ENCODE measurements around the gene SPINDOC. TPM values are rescaled to one million over a fixed set of nuclear protein-coding genes. Genes with fewer than 3 reads are reported as not detected.
A peak's percentile ranks its signal among the peaks of the same experiment; 100 is the strongest.

The SPINDOC gene
- total and polyA plus RNA-seq, 11 donors: 7.8 to 12.0 (median 10.9) TPM

DNA sequence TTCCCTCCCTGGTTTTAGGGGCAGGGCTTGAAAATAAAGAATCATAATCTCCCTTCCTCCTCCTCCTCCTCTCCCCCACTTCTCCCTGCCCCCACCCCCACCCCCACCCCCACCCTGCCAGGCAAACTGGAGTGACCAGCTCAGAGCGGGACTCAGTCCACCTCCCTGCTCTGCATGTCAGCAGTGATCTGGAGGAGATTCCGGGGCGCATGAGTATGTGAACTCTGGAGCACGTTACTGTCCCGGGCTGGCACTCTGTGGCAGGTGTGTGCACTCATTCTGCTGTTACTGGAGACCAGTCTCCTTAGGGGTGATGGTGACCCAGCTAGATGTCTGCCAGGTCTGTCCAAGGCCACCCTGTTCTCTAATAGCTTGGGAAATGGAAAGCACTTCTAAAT lies 59.5 kb downstream of the SPINDOC start:
- no peak for TF ChIP-seq POLR2A (IDR thresholded peaks at IDR 0.05)
- TF ChIP-seq, protein P1, sequence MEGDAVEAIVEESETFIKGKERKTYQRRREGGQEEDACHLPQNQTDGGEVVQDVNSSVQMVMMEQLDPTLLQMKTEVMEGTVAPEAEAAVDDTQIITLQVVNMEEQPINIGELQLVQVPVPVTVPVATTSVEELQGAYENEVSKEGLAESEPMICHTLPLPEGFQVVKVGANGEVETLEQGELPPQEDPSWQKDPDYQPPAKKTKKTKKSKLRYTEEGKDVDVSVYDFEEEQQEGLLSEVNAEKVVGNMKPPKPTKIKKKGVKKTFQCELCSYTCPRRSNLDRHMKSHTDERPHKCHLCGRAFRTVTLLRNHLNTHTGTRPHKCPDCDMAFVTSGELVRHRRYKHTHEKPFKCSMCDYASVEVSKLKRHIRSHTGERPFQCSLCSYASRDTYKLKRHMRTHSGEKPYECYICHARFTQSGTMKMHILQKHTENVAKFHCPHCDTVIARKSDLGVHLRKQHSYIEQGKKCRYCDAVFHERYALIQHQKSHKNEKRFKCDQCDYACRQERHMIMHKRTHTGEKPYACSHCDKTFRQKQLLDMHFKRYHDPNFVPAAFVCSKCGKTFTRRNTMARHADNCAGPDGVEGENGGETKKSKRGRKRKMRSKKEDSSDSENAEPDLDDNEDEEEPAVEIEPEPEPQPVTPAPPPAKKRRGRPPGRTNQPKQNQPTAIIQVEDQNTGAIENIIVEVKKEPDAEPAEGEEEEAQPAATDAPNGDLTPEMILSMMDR (IDR thresholded peaks at IDR 0.05): no peak
- DNase-seq: peak in 1 of 5 donors; percentile 49
- peak overlapping the region in 11 of 12 donors; percentile 46 to 88 (median 78) for H3K27ac ChIP-seq
- peak overlapping the region in 2 of 12 donors; percentile 13 to 28 for H3K4me3 ChIP-seq
- no peaks in the 10 kb centered on the region for H3K27me3 ChIP-seq
- peak in 2 of 4 donors; percentile 1 to 6 for ATAC-seq
- intact Hi-C loops (cut with DNase I): loop anchor here in 8 of 10 donors (2.0 to 10.0 kb wide), 4 partner anchors 34 to 72 kb away; partner anchors contain the start of genes MARK2 (in 7 of the 8) and RCOR2 (in 2 of the 8)
- H3K9me3 ChIP-seq: no peaks in the 10 kb centered on the region
- peaks cover 17 to 99% (median 69%) of the 10 kb centered on the region in 12 donors for H3K4me1 ChIP-seq
- 38 to 60% (median 48%) methylated on average over 5 of the region's 5 CpGs for WGBS, 4 donors
- peaks cover 0 to 4% (median 0%) of the 10 kb centered on the region in 9 donors for H3K36me3 ChIP-seq

DNA sequence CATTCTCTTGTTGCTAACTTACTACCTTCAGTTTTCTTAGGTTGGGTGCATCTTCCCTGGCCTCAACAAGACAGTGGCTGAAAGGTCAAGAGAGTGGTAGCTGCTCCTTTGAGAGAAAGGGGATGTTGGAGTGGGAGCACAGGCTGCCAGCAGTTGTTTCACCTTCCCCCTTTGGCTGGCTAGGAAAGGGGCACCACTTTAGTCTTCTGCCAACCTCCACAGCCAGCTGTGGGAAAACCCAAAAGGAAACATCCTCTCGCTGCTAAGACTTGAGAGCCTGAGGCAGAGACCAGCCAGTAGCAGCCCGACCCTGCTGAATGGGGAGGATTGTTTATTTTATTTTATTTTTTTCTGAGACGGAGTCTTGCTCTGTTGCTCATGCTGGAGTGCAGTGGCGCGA lies 60.1 kb downstream of the SPINDOC start:
- no peak for ATAC-seq
- Histone ChIP-seq H3K9me3 (no peaks in the 10 kb centered on the region), H3K4me3 (no peak overlapping the region), H3K27ac (peak overlapping the region; percentile 40 to 88 (median 77)), H3K27me3 (no peaks in the 10 kb centered on the region), H3K36me3 (peaks cover 0 to 4% (median 0%) of the 10 kb centered on the region in 9 donors), H3K4me1 (peaks cover 15 to 97% (median 65%) of the 10 kb centered on the region in 12 donors)
- intact Hi-C loops (cut with DNase I): loop anchor here in 8 of 10 donors (2.0 to 10.0 kb wide), 4 partner anchors 35 to 71 kb away; partner anchors contain the start of genes MARK2 (in 7 of the 8) and RCOR2 (in 2 of the 8)
- WGBS, 4 donors: 73 to 86% (median 83%) methylated on average over 5 of the region's 5 CpGs
- DNase-seq: no peak
- TF ChIP-seq, protein P1 (IDR thresholded peaks at IDR 0.05): no peak

DNA sequence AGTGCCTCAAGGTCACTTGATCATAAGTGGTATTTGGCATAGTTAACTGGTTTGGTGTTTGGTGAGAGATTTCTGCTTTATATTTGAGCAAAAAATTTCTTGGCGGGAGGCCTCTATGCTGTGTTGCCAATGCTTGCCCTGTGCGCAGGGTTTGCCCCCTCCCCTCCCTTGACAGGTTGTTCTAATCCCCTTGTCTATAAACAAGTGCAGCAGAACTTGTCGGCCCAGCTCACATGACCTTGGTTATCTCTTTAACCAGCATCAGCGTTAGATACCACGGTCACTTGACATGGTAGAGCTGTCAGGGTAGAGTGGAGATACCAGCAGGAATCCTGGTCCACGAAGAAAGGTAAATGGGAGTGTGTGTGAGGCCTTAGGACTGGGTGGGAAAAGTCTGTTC lies 61.3 kb downstream of the SPINDOC start:
- H3K27me3 ChIP-seq: no peaks in the 10 kb centered on the region
- no peaks in the 10 kb centered on the region for H3K9me3 ChIP-seq
- ATAC-seq (peak; percentile 36 to 59 (median 54)), DNase-seq (peak in 3 of 5 donors; percentile 54 to 58 (median 57))
- no peak for TF ChIP-seq POLR2A (IDR thresholded peaks at IDR 0.05)
- TF ChIP-seq, protein P1 (IDR thresholded peaks at IDR 0.05): no peak
- H3K4me1 ChIP-seq: peaks cover 9 to 97% (median 57%) of the 10 kb centered on the region in 12 donors
- peaks cover 0 to 13% (median 0%) of the 10 kb centered on the region in 9 donors for H3K36me3 ChIP-seq
- H3K27ac ChIP-seq: peak overlapping the region; percentile 40 to 88 (median 77)
- 40 to 53% (median 46%) methylated on average over 6 of the region's 6 CpGs for WGBS, 4 donors
- intact Hi-C loops (cut with DNase I): loop anchor here in 8 of 10 donors (1.0 to 10.0 kb wide), 5 partner anchors 34 to 70 kb away; partner anchors contain the start of genes MARK2 (in 5 of the 8) and RCOR2 (in 3 of the 8)
- no peak overlapping the region for H3K4me3 ChIP-seq

DNA sequence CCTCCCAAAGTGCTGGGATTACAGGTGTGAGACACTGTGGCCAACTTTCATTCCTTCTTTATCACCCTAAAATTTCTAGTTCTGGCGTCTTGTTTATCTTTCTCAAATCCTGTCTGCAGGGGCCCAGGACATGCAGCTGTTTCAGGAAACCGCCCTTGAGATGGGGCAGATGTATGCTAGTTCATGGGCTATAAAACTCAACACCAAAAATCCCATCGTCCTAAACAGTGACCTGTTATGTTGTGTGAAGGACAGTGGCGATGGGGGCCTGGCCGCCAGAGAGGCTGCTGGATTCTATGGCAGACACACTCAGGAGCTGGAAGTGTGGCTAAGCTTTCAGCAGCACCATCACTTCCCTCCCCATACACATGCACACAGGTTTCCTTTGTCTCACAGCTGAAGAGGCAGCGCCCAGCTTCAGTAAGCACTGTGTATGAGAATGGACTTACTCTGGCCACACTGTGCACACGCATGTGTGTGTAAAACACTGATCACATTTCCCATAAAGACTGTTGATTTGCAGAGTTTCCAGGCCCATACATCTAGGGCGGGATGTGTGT lies 62.3 kb downstream of the SPINDOC start:
- Histone ChIP-seq H3K27ac (peak overlapping the region in 11 of 12 donors; percentile 2 to 88 (median 78)), H3K27me3 (no peaks in the 10 kb centered on the region), H3K9me3 (no peaks in the 10 kb centered on the region), H3K4me3 (no peak overlapping the region), H3K36me3 (peaks cover 0 to 13% (median 0%) of the 10 kb centered on the region in 9 donors), H3K4me1 (peaks cover 9 to 97% (median 56%) of the 10 kb centered on the region in 12 donors)
- ATAC-seq: no peak
- TF ChIP-seq POLR2A (IDR thresholded peaks at IDR 0.05): no peak
- TF ChIP-seq, protein P1 (IDR thresholded peaks at IDR 0.05): no peak
- intact Hi-C loops (cut with DNase I): loop anchor here in 3 of 10 donors (2.0 to 10.0 kb wide), 3 partner anchors 33 to 69 kb away; no protein-coding TSS in a partner anchor
- WGBS, 4 donors: 71 to 85% (median 75%) methylated on average over 8 of the region's 8 CpGs
- no peak for DNase-seq

Data from heart left ventricle (tissue), 16 donors.